Fibroblast of peridontal ligament (primary cell): ENCODE data around the gene CERS4.
"Not testable (repeated sequence)": the region's sequence is repeated elsewhere in the genome, so short reads cannot be mapped to it uniquely, and the experiment has no call there.

Experiments
- DNase-seq: peaks from one replicate; pipeline ENCODE4 v3.0.0-alpha.2; 2010; ENCODE audit errors: extremely low read depth

CERS4 gene

GRCh38 chr19:8264248-8264647 lies 55.1 kb downstream of the CERS4 start:
- DNase-seq = not testable (repeated sequence)

DNA sequence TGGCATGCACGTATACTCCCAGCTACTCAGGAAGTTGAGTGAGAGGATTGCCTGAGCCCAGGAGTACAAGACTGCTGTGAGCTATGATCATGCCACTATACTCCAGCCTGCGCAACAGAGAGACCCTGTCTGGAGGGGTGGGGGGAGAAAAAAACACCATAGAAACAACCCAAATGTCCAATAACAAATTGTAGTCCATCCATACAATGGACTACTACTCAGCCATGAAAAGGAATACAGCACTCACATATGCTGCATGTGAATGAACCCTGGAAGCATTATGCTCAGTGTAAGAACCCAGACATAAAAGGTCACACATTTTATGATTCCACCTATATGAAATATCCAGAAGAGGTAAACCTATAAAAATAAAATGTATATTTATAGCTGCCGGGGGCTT lies 56.7 kb downstream of the CERS4 start:
- DNase-seq = no peak

DNA sequence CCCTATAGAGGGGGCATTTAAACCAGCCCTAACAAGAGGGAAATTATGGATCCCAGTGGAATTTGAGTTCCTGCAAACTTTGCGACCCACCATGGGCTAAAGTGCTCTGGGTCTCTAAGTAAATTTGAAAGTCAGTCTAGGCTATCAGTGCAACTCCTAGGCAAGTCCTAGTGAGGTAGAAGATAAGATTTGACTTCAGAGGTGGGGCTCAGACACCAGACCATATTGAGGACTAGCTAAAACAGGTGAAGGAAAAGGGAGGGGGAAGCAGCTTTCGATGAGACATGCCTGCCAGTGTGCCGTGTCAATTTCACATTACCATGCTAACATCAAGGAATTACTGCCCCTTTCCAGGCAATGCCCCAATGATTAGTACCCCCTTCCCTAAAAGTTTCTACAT lies 60.6 kb downstream of the CERS4 start:
- DNase-seq = no peak

DNA sequence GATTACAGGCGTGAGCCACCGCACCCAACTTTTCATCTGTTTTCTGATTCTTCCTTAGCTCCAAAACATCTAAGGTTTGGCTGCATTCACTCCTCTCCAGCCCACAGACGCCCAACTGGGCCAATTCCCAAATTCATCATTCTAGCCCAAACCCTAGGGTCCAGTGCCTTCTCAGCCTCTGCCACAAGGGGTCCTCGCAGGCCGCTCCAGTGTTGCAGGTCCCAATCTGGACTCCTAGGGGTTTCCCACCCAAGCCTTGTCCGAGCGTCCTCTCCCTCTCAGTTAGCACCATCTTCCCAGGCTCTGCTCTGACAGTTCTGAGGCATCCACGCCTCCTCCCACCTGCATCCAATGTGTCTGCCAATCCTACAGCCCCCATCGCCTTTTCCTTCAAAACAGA lies 67.3 kb downstream of the CERS4 start:
- not testable (repeated sequence) for DNase-seq

- DNase-seq = not testable (repeated sequence)
Observed at GRCh38 chr19:8291337-8291736, 82.2 kb downstream of the CERS4 start.

- DNase-seq = no peak
Observed at GRCh38 chr19:8302357-8302691, 93.2 kb downstream of the CERS4 start.

- DNase-seq = no peak
Observed at GRCh38 chr19:8302734-8303133, 93.6 kb downstream of the CERS4 start.

DNA sequence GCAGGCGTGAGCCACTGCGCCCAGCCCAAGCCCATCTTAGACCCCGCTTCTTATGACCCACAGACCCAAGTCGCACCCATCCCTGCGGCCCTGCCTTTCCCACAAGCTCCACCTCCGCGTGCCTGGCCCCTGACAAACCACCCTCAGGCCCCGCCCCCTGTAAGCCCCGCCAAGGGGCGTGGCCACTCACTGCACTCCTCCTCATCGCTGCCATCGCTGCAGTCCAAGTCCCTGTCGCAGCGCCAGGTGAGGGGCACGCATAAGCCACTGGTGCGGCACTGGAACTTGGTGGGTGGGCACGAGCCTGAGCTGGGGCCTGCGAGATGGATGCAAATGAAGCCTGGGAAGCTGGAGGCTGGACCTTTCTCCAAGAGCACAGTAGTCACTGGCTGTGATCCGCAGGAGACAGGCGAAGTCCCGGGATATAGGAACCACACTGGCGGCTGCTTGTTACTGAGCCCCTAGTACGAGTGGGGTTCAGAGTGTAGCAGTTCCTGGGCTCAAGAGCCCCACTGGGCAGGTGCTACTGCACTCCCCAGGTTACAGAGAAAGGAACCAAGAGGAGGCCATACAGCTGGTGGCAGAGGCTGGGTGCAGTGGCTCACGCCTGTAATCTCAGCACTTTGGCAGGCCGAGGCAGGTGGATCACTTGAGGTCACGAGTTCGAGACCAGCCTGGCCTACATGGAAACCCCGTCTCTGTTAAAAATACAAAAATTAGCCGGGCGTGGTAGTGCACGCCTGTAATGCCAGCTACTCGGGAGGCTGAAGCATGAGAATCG lies 95.9 kb downstream of the CERS4 start:
- DNase-seq = no peak

- DNase-seq = no peak
Observed at GRCh38 chr19:8305798-8306197, 96.6 kb downstream of the CERS4 start.

DNA sequence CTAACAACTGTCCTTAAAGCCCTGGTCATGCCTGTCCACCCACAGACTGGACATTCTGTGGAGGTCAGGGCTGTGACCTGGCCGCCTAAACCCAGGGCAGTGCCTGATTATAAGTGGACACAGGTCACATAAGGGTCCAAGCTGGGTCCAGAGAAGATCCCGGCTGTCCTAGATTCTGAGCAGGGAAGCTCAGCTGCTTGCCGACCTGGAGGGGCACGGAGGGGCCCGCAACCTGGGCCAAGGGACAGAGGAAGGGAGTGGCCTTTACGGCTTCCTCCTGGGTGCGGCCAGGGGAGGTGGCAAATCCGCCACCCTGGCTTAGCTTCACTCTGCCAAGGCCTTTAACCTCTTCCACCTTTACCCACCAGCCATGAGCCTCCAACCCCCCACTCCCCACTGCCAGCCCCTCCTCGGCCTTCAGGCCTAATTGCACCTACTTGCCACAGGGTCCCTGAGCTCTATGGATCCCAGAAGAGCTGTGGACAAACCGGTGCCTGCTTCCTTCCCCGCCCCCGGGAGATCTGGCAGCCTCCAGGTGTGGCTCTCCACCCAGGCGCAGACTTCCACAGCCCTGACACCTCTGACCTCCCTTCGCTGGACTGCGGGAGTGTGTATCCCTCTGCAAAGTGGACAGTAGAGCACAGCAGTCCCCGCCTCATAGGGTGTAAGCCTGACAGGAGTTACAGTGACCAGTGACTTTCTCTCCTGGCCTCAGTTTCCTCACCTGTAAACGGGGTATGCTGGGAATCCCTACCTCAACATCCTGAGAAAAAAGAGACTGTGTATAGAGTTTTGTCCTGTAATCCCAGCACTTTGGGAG lies 97.3 kb downstream of the CERS4 start:
- no peak for DNase-seq

GRCh38 chr19:8307400-8307964 lies 98.3 kb downstream of the CERS4 start:
- DNase-seq = no peak

GRCh38 chr19:8307965-8308866 lies 99.0 kb downstream of the CERS4 start, which contains the start of gene CD320:
Gene CD320 (minus strand): TSS chr19:8308358. CDS start chr19:8308290, 68 bp downstream.
- DNase-seq = peak; percentile 86

DNA sequence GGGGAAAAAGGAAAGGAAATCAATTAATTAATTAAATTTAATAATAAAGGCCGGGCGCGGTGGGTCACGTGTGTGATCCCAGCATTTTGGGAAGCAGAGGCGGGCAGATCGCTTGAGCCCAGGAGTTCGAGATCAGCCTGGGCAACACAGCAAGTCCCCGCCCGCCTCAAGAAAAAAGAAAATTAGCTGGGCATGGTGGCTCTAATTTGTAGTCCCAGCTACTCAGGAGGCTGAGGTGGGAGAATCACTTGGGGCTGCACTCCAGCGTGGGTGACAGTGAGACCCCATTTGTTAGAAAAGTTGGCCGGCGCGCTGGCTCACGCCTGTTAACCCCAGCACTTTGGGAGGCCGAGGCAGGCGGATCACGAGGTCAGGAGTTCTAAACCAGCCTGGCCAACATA lies 99.7 kb downstream of the CERS4 start:
- no peak for DNase-seq

DNA sequence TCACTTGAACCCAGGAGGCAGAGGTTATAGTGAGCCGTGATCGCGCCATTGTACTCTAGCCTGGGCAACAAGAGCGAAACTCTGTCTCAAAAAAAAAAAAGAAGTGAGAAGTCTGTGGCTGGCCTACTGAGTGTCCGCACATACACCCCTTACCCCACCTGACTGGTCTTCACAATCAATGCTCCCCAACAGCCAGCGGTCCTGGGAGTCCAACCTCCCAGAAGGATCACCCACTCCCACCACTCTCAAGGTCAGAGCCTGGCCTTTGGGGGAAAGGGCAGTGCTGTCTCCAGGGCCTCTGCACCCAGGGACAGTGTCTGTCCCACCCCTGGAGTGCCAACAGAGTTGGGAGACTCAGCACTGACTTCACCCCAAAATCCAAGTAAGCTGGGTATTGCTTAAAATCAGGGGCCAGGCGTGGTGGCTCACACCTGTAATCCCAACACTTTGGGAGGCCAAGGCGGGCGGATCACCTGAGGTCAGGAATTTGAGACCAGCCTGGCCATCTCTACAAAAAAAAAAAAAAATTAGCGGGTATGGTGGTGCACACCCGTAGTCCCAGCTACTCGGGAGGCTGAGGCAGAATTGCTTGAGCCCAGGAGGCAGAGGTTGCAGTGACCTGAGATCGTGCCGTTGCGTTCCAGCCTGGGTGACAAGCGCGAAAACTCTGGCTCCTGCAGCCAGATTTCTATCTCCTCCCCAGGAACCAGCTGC lies 101.3 kb downstream of the CERS4 start:
- no peak for DNase-seq

GRCh38 chr19:8311461-8312260 lies 102.5 kb downstream of the CERS4 start:
- DNase-seq = no peak
